ENCODE results near the gene SLC44A5. TPM values are rescaled to one million over a fixed set of nuclear protein-coding genes. Genes with fewer than 3 reads are reported as not detected.
"Not testable (repeated sequence)": the region's sequence is repeated elsewhere in the genome, so short reads cannot be mapped to it uniquely, and the experiment has no call there.

SLC44A5 gene
- total RNA-seq, 1 experiment from 2014 or later: 4.5 TPM

DNA sequence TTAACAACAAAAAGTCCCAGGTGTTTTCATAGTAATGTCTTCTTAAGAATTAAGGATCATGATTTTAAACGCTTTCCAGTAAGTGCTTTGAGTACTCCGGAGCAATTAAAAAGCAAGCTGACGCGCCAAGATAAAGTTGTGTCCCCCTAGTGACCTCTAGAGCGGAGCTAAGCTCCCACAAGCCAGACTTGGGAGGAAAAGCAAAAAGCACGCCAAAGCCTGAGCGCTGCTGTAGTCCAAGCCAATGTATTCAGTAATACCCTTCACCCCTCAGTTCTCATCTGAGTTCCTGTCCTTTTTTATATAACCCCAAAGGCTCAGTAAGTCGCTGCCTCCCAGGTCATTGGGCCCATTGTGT is 3.5 kb upstream of the SLC44A5 start:
- peak overlapping the region; percentile 73 for H3K4me3 ChIP-seq (ENCODE audit: insufficient read depth, low read depth, low read length)
- H3K36me3 ChIP-seq (replicated peaks; ENCODE audit: control insufficient read depth, insufficient read depth, low read length): no peaks in the 10 kb centered on the region
- H3K27me3 ChIP-seq (ENCODE audit: control insufficient read depth, insufficient read depth, low read length): peaks cover 38% of the 10 kb centered on the region
- DNase-seq: no peak

DNA sequence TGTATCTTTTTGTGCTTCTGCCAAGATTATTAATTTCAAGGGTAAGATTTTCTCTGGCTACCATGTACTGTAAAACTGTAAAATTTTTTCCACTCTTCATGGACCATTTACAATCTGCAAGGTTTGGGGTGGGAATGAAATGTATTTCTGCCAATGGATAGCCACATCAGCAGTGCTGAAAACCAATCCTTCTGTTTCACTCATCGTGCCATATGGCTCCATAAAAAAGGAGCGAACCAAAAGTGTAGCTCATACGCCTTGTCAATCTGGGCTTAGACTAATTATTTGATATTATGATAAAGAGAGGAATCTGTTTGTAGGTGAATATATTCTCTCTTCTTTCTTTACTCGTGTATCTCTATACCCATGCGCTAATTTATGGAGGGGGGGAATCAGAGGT is 3.0 kb upstream of the SLC44A5 start:
- Histone ChIP-seq H3K4me3 (ENCODE audit: insufficient read depth, low read depth, low read length) (no peak overlapping the region), H3K27me3 (ENCODE audit: control insufficient read depth, insufficient read depth, low read length) (peaks cover 38% of the 10 kb centered on the region)
- DNase-seq: no peak

DNA sequence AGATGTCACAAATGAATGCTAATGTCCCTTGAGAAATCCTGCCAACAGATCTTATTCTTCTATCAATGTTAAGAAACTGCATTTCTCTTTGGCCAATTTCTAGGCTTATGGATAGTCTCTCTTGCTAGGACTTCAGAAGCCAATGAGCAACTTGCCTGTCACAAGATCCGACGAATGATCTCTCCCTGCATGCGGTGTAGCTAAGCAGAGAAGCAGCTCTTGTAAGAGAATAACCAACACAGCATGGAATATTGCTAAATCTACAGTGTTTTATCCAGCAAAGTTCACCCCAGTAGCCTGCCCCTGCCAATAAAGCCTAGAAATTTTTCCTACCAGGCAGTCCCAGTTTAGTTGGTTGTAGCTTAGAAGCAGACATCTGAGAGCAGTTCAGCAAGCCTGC is 2.1 kb upstream of the SLC44A5 start:
- no peak for DNase-seq
- Histone ChIP-seq H3K36me3 (replicated peaks; ENCODE audit: control insufficient read depth, insufficient read depth, low read length) (no peaks in the 10 kb centered on the region), H3K27me3 (ENCODE audit: control insufficient read depth, insufficient read depth, low read length) (peaks cover 37% of the 10 kb centered on the region), H3K4me3 (ENCODE audit: insufficient read depth, low read depth, low read length) (no peak overlapping the region)

More for the DNA sequence above, 3.0 kb upstream of the SLC44A5 start:
- H3K36me3 ChIP-seq (replicated peaks; ENCODE audit: control insufficient read depth, insufficient read depth, low read length): no peaks in the 10 kb centered on the region

- Histone ChIP-seq H3K27me3 (ENCODE audit: control insufficient read depth, insufficient read depth, low read length) (no peaks in the 10 kb centered on the region), H3K36me3 (replicated peaks; ENCODE audit: control insufficient read depth, insufficient read depth, low read length) (no peaks in the 10 kb centered on the region), H3K4me3 (ENCODE audit: insufficient read depth, low read depth, low read length) (no peak overlapping the region)
- DNase-seq: no peak
Observed at GRCh38 chr1:75602486-75602885, 8.4 kb downstream of the SLC44A5 start.

DNA sequence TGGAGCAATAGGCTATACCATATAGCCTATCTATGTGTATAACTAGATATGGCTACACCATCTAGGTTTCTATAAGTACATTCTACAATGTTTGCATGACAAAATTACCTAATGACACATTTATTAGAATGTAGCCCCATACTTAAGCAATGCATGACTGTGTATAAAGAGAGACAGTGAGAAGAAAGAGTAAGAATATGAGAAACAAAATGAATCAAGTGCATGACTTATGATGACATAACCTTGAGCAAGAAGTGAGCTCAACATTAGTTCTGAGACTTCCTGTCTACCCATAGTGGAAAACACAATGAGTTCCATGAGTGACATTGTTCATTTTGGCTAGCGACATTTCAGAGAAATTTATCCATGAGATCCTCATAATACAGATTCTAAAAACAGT is 10.1 kb downstream of the SLC44A5 start:
- no peaks in the 10 kb centered on the region for H3K27me3 ChIP-seq (ENCODE audit: control insufficient read depth, insufficient read depth, low read length)
- no peaks in the 10 kb centered on the region for H3K36me3 ChIP-seq (replicated peaks; ENCODE audit: control insufficient read depth, insufficient read depth, low read length)
- no peak overlapping the region for H3K4me3 ChIP-seq (ENCODE audit: insufficient read depth, low read depth, low read length)
- no peak for DNase-seq

DNA sequence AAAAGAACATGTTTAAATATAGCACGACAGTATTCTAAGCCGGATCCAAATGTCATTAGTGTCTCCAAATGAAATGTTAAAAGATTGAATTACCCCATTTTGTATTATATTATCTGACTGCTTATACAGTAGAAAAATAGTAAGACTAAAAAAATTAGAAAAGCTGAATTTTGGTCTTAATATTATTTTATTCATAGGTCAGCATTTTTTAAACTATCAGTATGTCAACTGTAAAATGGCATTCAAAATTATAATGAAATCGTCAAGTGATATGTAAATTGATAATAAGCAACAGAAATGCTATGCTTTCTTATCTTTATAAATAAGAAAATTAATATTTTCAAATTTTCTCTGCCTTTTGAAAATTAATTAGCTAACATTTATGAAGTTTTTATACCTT is 16.6 kb downstream of the SLC44A5 start:
- H3K27me3 ChIP-seq (ENCODE audit: control insufficient read depth, insufficient read depth, low read length): no peaks in the 10 kb centered on the region
- no peaks in the 10 kb centered on the region for H3K36me3 ChIP-seq (replicated peaks; ENCODE audit: control insufficient read depth, insufficient read depth, low read length)
- H3K4me3 ChIP-seq (ENCODE audit: insufficient read depth, low read depth, low read length): no peak overlapping the region
- no peak for DNase-seq

GRCh38 chr1:75593457-75593856 is 17.5 kb downstream of the SLC44A5 start:
- H3K27me3 ChIP-seq (ENCODE audit: control insufficient read depth, insufficient read depth, low read length); H3K4me3 ChIP-seq (ENCODE audit: insufficient read depth, low read depth, low read length); DNase-seq; H3K36me3 ChIP-seq (replicated peaks; ENCODE audit: control insufficient read depth, insufficient read depth, low read length): not testable (repeated sequence)

DNA sequence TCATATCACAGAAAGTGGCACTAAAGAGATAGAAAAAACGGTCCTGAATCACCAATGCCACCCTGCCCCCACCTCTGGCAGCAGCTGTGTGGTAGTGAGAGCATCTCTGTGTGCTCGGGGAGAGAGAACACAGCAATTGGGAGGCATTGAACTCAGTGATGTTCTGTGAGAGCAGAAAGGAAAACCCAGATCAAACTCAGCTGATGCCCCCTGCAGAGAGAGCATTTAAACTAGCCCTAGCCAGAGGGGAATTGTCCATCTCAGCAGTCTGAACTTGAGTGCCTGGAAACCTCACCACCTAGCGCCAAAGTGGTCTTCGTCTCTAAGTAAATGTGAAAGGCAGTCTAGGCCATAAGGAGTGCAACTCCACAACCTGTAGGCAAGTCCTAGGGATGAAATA is 21.3 kb downstream of the SLC44A5 start:
- Histone ChIP-seq H3K36me3 (replicated peaks; ENCODE audit: control insufficient read depth, insufficient read depth, low read length) (no peaks in the 10 kb centered on the region), H3K27me3 (ENCODE audit: control insufficient read depth, insufficient read depth, low read length) (no peaks in the 10 kb centered on the region), H3K4me3 (ENCODE audit: insufficient read depth, low read depth, low read length) (no peak overlapping the region)
- no peak for DNase-seq

GRCh38 chr1:75588779-75589475 is 22.0 kb downstream of the SLC44A5 start:
- H3K4me3 ChIP-seq (ENCODE audit: insufficient read depth, low read depth, low read length): no peak overlapping the region
- no peaks in the 10 kb centered on the region for H3K27me3 ChIP-seq (ENCODE audit: control insufficient read depth, insufficient read depth, low read length)
- H3K36me3 ChIP-seq (replicated peaks; ENCODE audit: control insufficient read depth, insufficient read depth, low read length): no peaks in the 10 kb centered on the region
- DNase-seq: no peak

DNA sequence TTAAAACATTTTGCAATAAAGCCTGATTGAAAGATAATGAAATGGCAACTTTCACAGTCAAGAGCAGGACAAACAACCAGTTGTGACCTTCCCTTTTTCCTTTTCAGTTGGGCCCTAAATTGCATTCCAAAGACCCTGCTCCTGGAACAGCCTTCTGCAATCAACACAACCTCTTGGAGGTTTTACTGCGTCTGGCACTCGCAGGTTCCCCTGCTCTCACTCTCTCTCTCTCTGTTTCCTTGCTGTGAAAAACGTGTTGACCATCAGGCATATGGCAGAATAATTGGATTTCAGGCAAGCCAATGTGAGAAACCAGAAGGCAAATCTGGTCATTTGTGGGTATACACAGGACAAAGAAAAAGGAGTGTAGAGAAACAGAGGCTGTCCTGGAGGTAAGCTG is 23.2 kb downstream of the SLC44A5 start:
- Histone ChIP-seq H3K36me3 (replicated peaks; ENCODE audit: control insufficient read depth, insufficient read depth, low read length) (no peaks in the 10 kb centered on the region), H3K27me3 (ENCODE audit: control insufficient read depth, insufficient read depth, low read length) (no peaks in the 10 kb centered on the region), H3K4me3 (ENCODE audit: insufficient read depth, low read depth, low read length) (no peak overlapping the region)
- DNase-seq: no peak

- Histone ChIP-seq H3K4me3 (ENCODE audit: insufficient read depth, low read depth, low read length) (no peak overlapping the region), H3K27me3 (ENCODE audit: control insufficient read depth, insufficient read depth, low read length) (no peaks in the 10 kb centered on the region), H3K36me3 (replicated peaks; ENCODE audit: control insufficient read depth, insufficient read depth, low read length) (no peaks in the 10 kb centered on the region)
- DNase-seq: no peak
Observed at GRCh38 chr1:75583282-75583681, 27.6 kb downstream of the SLC44A5 start.

- no peak for DNase-seq
- Histone ChIP-seq H3K36me3 (replicated peaks; ENCODE audit: control insufficient read depth, insufficient read depth, low read length) (no peaks in the 10 kb centered on the region), H3K4me3 (ENCODE audit: insufficient read depth, low read depth, low read length) (no peak overlapping the region), H3K27me3 (ENCODE audit: control insufficient read depth, insufficient read depth, low read length) (no peaks in the 10 kb centered on the region)
Observed at GRCh38 chr1:75582725-75583261, 28.1 kb downstream of the SLC44A5 start.

- H3K4me3 ChIP-seq (ENCODE audit: insufficient read depth, low read depth, low read length): no peak overlapping the region
- H3K36me3 ChIP-seq (replicated peaks; ENCODE audit: control insufficient read depth, insufficient read depth, low read length): no peaks in the 10 kb centered on the region
- H3K27me3 ChIP-seq (ENCODE audit: control insufficient read depth, insufficient read depth, low read length): no peaks in the 10 kb centered on the region
- DNase-seq: no peak
Observed at GRCh38 chr1:75579046-75579445, 31.9 kb downstream of the SLC44A5 start.

DNA sequence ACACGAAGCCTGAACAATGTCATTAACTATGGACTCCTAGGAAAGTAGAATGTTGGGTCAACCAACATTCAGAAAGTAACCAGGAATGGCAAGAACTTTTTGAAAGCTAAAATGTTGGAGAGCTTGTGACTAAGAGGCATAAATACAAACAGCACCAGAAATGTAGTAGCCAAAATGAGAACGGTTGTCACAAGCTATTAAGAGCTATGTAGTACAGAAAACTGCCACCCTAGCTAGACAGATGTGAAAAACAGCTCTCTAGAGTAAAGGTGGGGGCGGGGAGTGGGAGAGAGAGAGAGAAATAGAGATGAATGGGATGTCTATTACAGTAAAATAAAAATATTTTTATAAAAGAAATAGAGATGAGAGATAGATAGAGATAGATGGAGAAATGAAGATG is 35.1 kb downstream of the SLC44A5 start:
- no peaks in the 10 kb centered on the region for H3K27me3 ChIP-seq (ENCODE audit: control insufficient read depth, insufficient read depth, low read length)
- H3K36me3 ChIP-seq (replicated peaks; ENCODE audit: control insufficient read depth, insufficient read depth, low read length): no peaks in the 10 kb centered on the region
- no peak overlapping the region for H3K4me3 ChIP-seq (ENCODE audit: insufficient read depth, low read depth, low read length)
- DNase-seq: no peak

DNA sequence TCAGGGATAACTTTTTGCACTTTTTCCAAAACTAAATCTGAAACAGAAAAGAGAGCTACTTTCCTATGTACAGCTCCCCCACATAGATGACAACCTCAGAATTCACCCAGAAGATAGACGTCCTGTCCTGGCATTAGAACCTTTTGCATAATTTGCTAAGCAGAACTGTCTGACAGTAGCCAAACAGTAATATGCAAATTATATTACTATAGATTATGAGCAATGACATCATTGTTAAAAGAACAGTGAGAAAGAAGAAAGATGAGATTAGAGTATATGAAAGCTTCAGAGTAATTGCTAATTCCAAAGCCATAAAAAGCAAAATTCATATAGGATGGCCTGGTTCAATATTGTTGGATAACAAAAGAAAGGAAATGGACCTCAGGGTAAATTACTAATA is 43.7 kb downstream of the SLC44A5 start:
- no peak for DNase-seq
- Histone ChIP-seq H3K27me3 (ENCODE audit: control insufficient read depth, insufficient read depth, low read length) (no peaks in the 10 kb centered on the region), H3K4me3 (ENCODE audit: insufficient read depth, low read depth, low read length) (no peak overlapping the region), H3K36me3 (replicated peaks; ENCODE audit: control insufficient read depth, insufficient read depth, low read length) (no peaks in the 10 kb centered on the region)

DNA sequence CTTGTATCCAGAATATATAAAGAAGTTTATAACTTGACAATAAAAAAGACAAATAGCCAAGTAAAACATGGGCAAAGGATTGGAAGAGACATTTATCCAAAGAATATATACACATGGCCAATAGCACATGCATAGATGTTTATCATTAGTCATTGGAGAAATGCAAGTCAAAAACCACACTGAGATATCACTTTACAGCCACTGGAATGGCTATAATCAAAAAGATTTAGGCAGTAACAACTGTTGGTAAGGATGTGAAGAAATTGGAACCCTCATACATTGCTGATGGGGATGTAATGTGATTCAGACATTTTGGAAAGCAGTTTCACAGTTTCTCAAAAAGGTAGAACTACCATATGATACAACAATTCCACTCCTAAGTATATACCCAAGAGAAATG is 51.1 kb downstream of the SLC44A5 start:
- no peak for DNase-seq
- Histone ChIP-seq H3K27me3 (ENCODE audit: control insufficient read depth, insufficient read depth, low read length) (no peaks in the 10 kb centered on the region), H3K36me3 (replicated peaks; ENCODE audit: control insufficient read depth, insufficient read depth, low read length) (no peaks in the 10 kb centered on the region), H3K4me3 (ENCODE audit: insufficient read depth, low read depth, low read length) (no peak overlapping the region)
